NCI-H2171 (cell line): ENCODE measurements around the gene NME4.
"Not testable (repeated sequence)": the region's sequence is repeated elsewhere in the genome, so short reads cannot be mapped to it uniquely, and the experiment has no call there.

Experiments
- DNase-seq: peaks from one replicate; lab custom pipeline; 2025; lab: John Stamatoyannopoulos, UW

The NME4 gene

GRCh38 chr16:377419-377951 lies 19.5 kb upstream of the NME4 start:
- no peak for DNase-seq

DNA sequence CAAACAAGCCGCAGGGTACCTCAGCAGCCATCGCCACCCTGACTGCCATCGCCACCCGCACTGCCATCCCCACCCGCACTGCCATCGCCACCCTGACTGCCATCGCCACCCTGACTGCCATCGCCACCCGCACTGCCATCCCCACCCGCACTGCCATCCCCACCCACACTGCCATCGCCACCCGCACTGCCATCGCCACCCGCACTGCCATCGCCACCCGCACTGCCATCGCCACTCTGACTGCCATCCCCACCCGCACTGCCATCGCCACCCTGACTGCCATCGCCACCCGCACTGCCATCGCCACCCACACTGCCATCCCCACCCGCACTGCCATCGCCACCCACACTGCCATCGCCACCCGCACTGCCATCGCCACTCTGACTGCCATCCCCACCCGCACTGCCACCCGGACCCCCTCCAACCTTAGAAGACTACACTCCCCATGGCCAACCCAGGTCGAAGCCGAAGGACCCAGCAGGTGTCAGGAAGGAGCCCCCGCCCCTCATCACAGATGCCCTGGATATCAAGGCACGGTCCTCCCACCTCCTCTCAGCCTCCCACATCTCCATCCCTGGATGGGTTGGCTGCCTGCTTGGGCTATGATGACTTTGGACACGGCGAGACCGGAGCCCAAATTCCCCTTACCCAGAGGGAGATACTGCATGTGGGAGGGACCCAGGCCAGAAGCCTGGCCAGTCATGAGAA lies 18.7 kb upstream of the NME4 start:
- not testable (repeated sequence) for DNase-seq

DNA sequence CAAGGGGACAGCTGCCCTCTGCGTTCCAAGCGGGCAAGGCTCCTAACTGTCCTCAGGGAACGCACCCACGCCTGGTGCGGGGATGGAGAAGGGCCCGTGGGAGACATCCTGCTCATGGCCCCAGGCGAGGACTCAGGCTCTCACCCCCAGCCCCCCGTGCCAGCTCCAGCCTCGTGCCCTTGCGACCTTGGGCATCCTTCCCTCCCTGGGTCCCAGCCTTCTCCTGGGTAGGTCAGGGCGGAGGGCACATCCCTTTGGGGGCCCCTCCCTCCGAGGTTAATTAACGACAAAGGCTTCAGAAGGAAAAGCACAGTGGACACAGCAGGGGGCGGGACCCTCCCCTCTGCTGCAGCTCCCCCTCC lies 18.2 kb upstream of the NME4 start:
- no peak for DNase-seq

- no peak for DNase-seq
Measured at GRCh38 chr16:379183-379960, 17.6 kb upstream of the NME4 start.

GRCh38 chr16:379961-380761 lies 16.8 kb upstream of the NME4 start:
- DNase-seq = no peak

- DNase-seq = no peak
Measured at GRCh38 chr16:380762-381011, 16.3 kb upstream of the NME4 start.

DNA sequence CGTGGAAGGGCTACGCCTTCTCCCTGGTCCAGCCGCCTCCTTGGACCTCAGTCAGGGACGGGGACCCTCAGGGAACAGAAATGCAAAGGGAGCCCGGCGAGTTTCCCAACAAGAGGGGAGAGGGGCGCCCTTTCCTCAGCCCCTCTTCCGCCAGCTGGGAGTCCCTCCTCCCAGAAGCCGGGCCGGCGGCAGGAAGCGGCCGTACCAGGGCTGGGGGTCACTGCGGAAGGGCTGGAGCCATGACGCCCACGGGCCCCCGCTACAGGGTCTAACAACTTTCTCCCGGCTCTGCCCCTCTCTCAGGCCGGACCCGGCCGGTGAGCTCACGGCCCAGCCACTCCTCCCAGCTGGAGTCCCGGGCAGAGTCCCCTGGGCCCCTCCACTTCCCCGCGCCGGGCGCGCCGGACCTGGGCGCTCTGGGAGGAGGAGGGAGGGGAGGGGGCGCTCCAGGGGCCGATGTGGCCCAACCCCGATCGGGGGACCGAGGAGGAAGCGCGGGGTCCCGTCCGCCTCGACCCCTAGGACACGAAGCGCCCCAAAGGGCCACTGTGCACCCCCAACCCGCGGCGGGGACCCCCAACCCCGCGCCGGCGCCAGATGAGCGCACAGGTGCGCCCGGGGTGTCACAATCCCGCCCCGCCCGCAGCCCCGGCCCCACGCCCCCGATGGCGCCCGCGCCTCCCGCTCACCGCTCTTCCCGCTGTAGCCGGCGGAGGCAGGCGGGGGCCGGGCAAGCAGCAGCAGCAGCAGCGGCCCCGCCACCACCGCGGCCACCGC lies 15.8 kb upstream of the NME4 start:
- DNase-seq = no peak

GRCh38 chr16:381789-382717 lies 14.9 kb upstream of the NME4 start, which contains the start of gene PGAP6:
Gene PGAP6 (minus strand): TSS chr16:381978. CDS start chr16:381821, 157 bp downstream.
- peak; percentile 68 for DNase-seq

DNA sequence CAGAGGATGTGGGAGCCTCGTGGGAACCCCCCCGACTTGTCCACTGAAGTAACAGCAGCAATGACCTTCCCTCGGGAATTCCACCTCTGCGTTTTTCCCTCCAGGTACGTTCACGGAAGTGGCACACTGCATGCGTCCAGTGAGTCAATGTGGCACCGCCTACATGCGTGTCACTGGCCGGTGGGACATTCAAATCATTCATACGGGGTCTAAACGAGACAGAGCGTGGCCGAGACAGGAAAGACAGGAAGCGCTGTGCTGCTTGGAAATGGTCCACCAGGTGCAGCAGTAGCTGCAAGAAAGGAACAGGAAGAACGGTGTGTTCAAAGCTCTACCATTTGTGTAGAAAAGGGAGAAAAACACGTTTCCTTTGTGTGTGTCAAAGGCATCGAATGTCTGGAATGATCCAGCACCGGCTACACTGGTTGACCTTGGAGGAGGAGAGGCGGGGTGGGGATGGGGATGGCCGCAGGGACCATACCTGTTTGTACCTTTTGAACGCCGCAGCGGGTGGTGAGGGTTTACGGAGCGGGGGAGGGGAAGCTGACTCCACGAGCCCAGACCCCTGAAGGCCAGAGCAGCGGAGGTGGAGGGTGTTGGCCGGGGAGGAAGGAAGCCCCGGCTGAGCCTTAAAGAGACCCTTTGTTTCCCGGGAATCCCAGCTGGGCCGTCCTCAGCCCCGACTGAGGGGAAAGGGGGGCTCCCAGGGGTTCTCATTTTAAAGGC lies 13.5 kb upstream of the NME4 start:
- no peak for DNase-seq

GRCh38 chr16:386641-387156 lies 10.3 kb upstream of the NME4 start:
- DNase-seq = no peak

DNA sequence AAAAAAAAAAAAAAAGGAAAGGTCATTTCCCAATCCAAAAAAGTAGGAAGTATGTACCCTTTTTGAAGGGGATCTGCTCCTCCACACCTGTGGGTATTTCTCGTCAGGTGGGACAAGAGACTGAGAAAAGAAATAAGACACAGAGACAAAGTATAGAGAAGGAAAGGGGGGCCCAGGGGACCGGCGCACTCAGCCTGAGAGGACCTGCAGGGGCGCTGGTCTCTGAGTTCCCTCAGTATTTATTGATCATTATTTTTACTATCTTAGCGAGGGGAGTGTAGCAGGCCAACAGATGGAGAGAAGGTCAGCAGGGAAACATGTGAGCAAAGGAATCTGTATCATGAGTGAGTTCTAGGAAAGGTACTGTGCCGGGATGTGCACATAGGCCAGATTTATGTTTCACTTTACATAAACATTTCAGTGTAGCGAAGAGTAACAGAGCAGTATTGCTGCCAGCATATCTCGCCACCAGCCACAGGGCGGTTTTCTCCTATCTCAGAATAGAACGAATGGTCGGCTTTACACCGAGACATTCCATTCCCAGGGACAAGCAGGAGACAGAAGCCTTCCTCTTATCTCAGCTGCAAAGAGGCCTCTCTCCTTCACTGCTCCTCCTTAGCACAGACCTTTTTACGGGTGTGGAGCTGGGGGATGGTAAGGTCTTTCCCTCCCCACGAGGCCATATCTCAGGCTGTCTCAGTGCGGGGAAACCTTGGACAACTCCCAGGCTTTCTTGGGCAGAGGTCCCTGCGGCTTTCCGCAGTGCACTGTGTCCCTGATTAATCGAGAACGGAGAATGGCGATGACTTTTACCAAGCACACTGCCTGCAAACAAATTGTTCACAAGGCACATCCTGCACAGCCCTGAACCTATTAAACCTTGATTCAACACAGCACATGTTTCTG lies 9.0 kb upstream of the NME4 start:
- not testable (repeated sequence) for DNase-seq

DNA sequence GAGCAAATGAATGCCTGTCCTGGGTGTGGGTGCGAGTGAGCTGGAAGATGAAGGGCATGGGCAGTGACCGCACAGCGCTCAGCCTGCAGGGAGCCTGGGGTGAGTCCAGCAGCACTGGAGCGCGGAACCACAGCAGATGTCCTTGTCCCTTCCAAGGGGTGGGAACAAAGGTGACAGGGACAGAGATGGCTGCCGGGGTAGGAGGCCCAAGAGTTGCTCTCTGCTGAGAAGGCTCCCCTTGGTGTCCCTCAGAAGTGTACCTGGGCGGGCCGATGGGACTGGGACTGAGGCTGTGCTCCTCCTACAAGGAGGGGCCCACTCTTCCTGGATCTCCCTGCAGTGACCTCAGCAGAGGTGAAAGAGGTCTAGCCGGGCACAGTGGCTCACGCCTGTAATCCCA lies 7.6 kb upstream of the NME4 start:
- DNase-seq = no peak

DNA sequence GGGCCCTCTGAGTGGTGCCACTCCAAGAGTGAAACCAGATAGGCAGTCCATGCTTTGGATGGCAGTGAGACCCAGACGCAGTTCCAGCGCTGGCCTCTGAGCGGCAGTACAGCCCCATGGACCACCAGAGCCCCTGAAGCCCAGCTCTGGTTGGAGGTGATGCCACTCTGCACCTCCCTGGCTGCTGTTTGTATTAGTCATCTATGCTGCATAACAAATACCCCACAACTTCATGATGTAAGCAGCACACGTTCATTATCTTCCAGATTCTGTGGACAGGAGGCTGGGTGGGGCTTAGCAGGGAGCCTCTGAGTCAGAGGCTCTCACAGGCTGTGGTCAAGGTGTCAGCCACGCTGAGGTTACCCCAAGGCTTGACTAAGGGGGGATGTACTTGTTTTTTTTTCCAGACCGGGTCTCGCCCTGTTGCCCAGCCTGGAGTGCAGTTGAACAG lies 5.1 kb upstream of the NME4 start:
- no peak for DNase-seq

- no peak for DNase-seq
Measured at GRCh38 chr16:392450-393030, 4.5 kb upstream of the NME4 start.

DNA sequence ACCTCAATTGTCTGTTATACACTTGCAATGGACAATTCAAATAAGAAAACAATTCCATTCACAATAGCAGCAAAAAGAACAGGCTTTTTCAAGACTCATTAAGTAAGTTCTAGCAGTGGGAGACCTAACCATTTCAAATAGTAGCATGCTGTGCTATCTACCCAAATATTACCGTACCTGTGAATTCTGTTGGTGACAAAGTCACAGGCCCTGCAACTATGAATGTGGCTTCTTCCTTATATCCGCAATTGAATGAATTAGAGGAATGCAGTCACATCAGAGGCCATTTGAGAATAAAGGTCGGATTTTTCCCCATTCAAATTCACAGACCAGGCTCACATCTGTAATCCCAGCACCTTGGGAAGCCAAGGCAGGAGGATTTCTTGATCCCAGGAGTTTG lies 800 bp upstream of the NME4 start:
- no peak for DNase-seq

DNA sequence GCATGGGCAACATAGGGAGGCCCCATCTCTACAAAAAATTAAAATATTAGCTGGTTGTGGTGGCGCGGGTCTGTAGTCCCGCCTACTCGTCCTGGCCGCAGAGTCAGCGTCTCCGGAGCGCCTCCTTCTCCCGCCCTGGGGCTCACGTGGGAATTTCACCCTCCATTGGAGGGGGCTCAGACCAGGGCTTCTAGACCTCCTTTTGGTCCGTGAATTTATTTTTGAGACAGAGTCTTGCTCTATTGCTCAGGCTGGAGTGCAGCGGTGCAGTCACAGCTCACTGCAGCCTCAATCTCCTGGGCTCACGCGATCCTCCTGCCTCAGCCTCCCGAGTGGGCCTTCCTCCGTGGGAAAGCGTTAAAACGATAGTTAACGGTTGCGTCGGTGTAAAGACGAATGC lies 394 bp upstream of the NME4 start:
- peak; percentile 61 for DNase-seq

DNA sequence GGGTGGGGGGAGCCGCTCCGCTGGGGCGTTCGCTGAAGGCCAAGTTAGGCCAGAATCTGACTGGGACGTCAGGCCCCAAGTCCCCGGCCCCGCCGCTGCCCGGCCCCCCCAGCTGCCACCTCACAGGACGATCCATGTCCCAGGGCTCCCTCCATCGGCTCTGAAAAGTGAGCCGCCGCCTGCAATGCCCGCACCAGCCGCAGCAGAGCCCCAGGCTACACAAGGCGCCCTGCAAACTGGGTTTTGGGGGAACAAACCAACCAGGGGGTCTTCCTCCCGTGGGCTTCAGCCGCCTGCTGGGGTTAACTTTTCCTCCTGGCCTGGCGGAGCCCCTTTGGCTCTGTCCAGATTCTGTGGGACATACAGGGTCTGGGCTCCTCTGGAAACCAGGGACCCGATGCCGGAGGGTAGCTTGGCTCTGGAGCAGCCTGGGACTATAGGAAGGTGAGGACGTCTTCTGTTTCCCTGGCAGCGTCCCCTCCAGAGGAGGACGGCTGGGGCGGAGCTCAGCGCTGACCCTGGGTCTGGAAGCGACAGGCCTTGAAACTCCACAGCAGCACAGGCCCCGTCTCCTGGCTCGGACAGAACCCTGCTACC lies 835 bp downstream of the NME4 start:
- no peak for DNase-seq
